Measurements from ENCODE around the gene TES. TPM values are rescaled to one million over a fixed set of nuclear protein-coding genes. Genes with fewer than 3 reads are reported as not detected.

TES gene
- total RNA-seq, 1 experiment from 2014 or later = 28.2 TPM

DNA sequence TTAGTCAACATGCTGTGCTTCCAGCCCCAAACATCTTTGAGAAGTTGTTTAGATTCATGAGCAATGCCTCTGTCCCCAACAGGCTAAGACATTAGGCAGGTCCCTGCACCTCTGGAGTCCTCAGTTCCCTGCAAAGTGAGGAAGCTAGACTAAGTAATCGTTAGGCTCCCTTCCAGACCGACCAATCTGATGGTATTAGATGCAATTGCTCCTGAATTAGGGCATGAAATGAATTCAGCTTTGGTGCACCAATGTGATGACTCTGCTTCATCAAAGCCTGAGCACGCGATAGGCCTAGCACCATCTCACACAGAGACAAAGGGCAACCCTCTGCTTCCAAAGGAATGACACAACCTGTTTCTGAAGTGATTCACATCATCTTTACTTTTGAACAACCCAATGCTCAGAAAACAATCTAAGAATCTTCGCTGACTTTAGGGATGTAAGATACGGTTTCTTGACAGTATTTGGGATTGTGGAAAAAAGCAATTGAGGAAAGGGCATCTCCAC is 723 bp upstream of the TES start:
- DNase-seq = no peak
- Histone ChIP-seq H3K27me3 (ENCODE audit: insufficient read depth, low read length) (no peaks in the 10 kb centered on the region), H3K27ac (ENCODE audit: insufficient read length, low read depth, low read length) (no peak overlapping the region), H3K18ac (ENCODE audit: insufficient read length, low read depth, low read length) (no peak overlapping the region), H2BK12ac (ENCODE audit: insufficient read length, low read depth, low read length) (no peak overlapping the region), H2BK20ac (ENCODE audit: low read depth, low read length, poor library complexity, severe bottlenecking) (no peak overlapping the region), H3K4me2 (ENCODE audit: insufficient read depth, insufficient read length, low read length) (peak overlapping the region; percentile 40), H3K4me1 (ENCODE audit: insufficient read depth, low read length) (no peaks in the 10 kb centered on the region; the same call in 1 of the 2 replicates), H3T11ph (ENCODE audit: low read length) (no peak overlapping the region), H3K9ac (ENCODE audit: extremely low read depth, insufficient read length, low read length) (no peak overlapping the region), H2BK120ac (ENCODE audit: low read depth, low read length, poor library complexity, severe bottlenecking) (no peak overlapping the region), H3K4ac (ENCODE audit: low read depth, low read length) (no peak overlapping the region), H3K23ac (ENCODE audit: insufficient read length, low read depth, low read length) (no peak overlapping the region), H3K56ac (ENCODE audit: insufficient read length, low read depth, low read length) (no peak overlapping the region), H3K79me1 (ENCODE audit: insufficient read depth, low read depth, low read length, poor library complexity, severe bottlenecking) (no peaks in the 10 kb centered on the region), H3K23me2 (ENCODE audit: insufficient read length, low read depth, low read length, poor library complexity, severe bottlenecking) (peaks cover 10% of the 10 kb centered on the region), H3K14ac (ENCODE audit: insufficient read depth, low read length) (no peak overlapping the region), H3K9me3 (ENCODE audit: control insufficient read depth, low read depth, low read length) (no peaks in the 10 kb centered on the region), H4K8ac (replicated peaks; ENCODE audit: insufficient read length, low read depth, low read length) (no peak overlapping the region), H4K5ac (ENCODE audit: insufficient read length, low read depth, low read length) (no peak overlapping the region), H2AK5ac (ENCODE audit: insufficient read length, low read length) (no peak overlapping the region), H2BK5ac (ENCODE audit: insufficient read length, low read length) (no peak overlapping the region), H2BK15ac (ENCODE audit: low read depth, low read length) (no peak overlapping the region), H4K91ac (ENCODE audit: insufficient read length, low read depth, low read length) (no peak overlapping the region), H3K79me2 (ENCODE audit: insufficient read depth, low read length) (no peaks in the 10 kb centered on the region; the same call in 1 of the 2 replicates), H2AFZ (ENCODE audit: low read length) (peak overlapping the region; percentile 86), H4K20me1 (ENCODE audit: control insufficient read depth, insufficient read depth, insufficient read length) (no peaks in the 10 kb centered on the region)
- H3K4me1 Mint-ChIP-seq = peaks cover 11 to 15% of the 10 kb centered on the region in 2 experiments
- WGBS (ENCODE audit: extremely low coverage, insufficient read length, low lambda C conversion rate) = no CpG with 5 or more reads among the region's 6 CpGs
- peak overlapping the region; percentile 65 to 91; a peak in 4 of 5 replicates for H3K4me3 Mint-ChIP-seq
- H3K36me3 Mint-ChIP-seq (ENCODE audit: insufficient read depth in 1 of 3, low read depth in 3 of 3) = no peaks in the 10 kb centered on the region
- no peaks in the 10 kb centered on the region for H3K9me3 Mint-ChIP-seq
- H3K27ac Mint-ChIP-seq = no peak overlapping the region
- no peak for TF ChIP-seq CTCF (conservative IDR thresholded peaks at IDR 0.05)
- peaks cover 6% of the 10 kb centered on the region for H3K27me3 Mint-ChIP-seq (ENCODE audit: low read depth)
